Hepatocyte (in vitro differentiated cells): ENCODE data around the gene JAG1. TPM values are rescaled to one million over a fixed set of nuclear protein-coding genes. Genes with fewer than 3 reads are reported as not detected.

Source experiments
- DNase-seq: peaks from one replicate; pipeline ENCODE4 v3.0.0-alpha.2; 2016; ENCODE audit warnings: low spot score
- H2AFZ ChIP-seq: fragments of 200-600 bp; sonication (generic); 2 replicates; pipeline ENCODE4 v1.6.0; 2016; ENCODE audit warnings: antibody characterized with exemption, mild to moderate bottlenecking
- H3K27ac ChIP-seq: fragments of 200-600 bp; sonication (generic); 2 replicates; pipeline ENCODE4 v1.5.1; 2016; ENCODE audit warnings: mild to moderate bottlenecking
- H3K27me3 ChIP-seq: fragments of 200-600 bp; sonication (generic); 2 replicates; pipeline ENCODE4 v1.6.1; 2016
- H3K36me3 ChIP-seq: fragments of 200-600 bp; sonication (generic); replicated peaks from 2 replicates; pipeline ENCODE4 v1.5.1; 2016; ENCODE audit warnings: low read depth; ENCODE audit not compliant: insufficient read depth
- H3K4me1 ChIP-seq: fragments of 200-600 bp; sonication (generic); 2 replicates; pipeline ENCODE4 v1.5.1; 2016; ENCODE audit warnings: mild to moderate bottlenecking, moderate library complexity; ENCODE audit not compliant: insufficient read depth
- H3K4me2 ChIP-seq: fragments of 200-600 bp; sonication (generic); 2 replicates; pipeline ENCODE4 v1.6.0; 2016
- H3K4me3 ChIP-seq: fragments of 200-600 bp; sonication (generic); 2 replicates; pipeline ENCODE4 v1.5.1; 2016; ENCODE audit warnings: mild to moderate bottlenecking
- H3K79me2 ChIP-seq: fragments of 200-600 bp; sonication (generic); 2 replicates; pipeline ENCODE4 v1.6.0; 2017; ENCODE audit warnings: mild to moderate bottlenecking
- H3K9me2 ChIP-seq: fragments of 200-600 bp; sonication (generic); replicated peaks from 2 replicates; pipeline ENCODE4 v1.6.0; 2017; ENCODE audit warnings: mild to moderate bottlenecking; ENCODE audit not compliant: insufficient read depth
- H3K9me3 ChIP-seq: fragments of 200-600 bp; sonication (generic); 2 replicates; pipeline ENCODE4 v1.5.1; 2016; ENCODE audit warnings: low read depth, mild to moderate bottlenecking
- H4K20me1 ChIP-seq: fragments of 200-600 bp; sonication (generic); 2 replicates; pipeline ENCODE4 v1.6.0; 2016; ENCODE audit warnings: mild to moderate bottlenecking; ENCODE audit not compliant: insufficient read depth, poor library complexity, severe bottlenecking
- CTCF ChIP-seq: fragments of 200-600 bp; sonication (generic); IDR thresholded peaks from 2 replicates; pipeline ENCODE4 v1.5.1; 2016; ENCODE audit warnings: antibody characterized with exemption, mild to moderate bottlenecking; ENCODE audit not compliant: poor library complexity
- EZH2 ChIP-seq: fragments of 200-600 bp; sonication (generic); IDR thresholded peaks from 2 replicates; pipeline ENCODE4 v1.6.1; 2016; ENCODE audit warnings: antibody characterized with exemption, mild to moderate bottlenecking, borderline replicate concordance
- EZH2phosphoT487 ChIP-seq: fragments of 200-600 bp; sonication (generic); IDR thresholded peaks from one replicate; pipeline ENCODE4 v1.6.1; 2018; ENCODE audit warnings: antibody characterized with exemption, mild to moderate bottlenecking, low read depth, moderate library complexity; ENCODE audit not compliant: unreplicated experiment, severe bottlenecking
- WGBS: methylation state at CpG from one replicate; pipeline ENCODE4 v1.1.6; 2016; ENCODE audit warnings: low lambda C conversion rate; ENCODE audit errors: missing lambda C conversion rate; 5-methylcytosine and 5-hydroxymethylcytosine counted together
- polyA plus RNA-seq: library from polyadenylated mRNA; unstranded; fragments of >200 nt; fragmentation: Nextera tagmentation; extraction: Ambion mirVana; gene quantifications from 2 replicates; pipeline ENCODE4 v1.2.1, GENCODE V29; 2016
- total RNA-seq: library from RNA; depleted of rRNA; stranded (reverse); fragments of >200 nt; gene quantifications from 2 replicates; pipeline ENCODE4 v1.2.3, GENCODE V29; 2014

The JAG1 gene
- total and polyA plus RNA-seq, 2 experiments from 2014 or later = 21.0 to 51.5 TPM

- no peaks in the 10 kb centered on the region for H3K9me3 ChIP-seq
- H3K4me3 ChIP-seq = no peak overlapping the region
- no peak overlapping the region for H3K4me2 ChIP-seq
- no peaks in the 10 kb centered on the region for H3K4me1 ChIP-seq
- no peak for DNase-seq
- H3K9me2 ChIP-seq = no peaks in the 10 kb centered on the region
- TF ChIP-seq EZH2 = no peak
- TF ChIP-seq EZH2phosphoT487 = no peak
- no peak for TF ChIP-seq CTCF
- H3K27ac ChIP-seq = no peak overlapping the region
- no peaks in the 10 kb centered on the region for H3K79me2 ChIP-seq
- no peak overlapping the region for H2AFZ ChIP-seq
- no peaks in the 10 kb centered on the region for H3K27me3 ChIP-seq
- 75% methylated on average over 9 of the region's 9 CpGs for WGBS
- H4K20me1 ChIP-seq = no peaks in the 10 kb centered on the region
- no peaks in the 10 kb centered on the region for H3K36me3 ChIP-seq
These were observed 43.7 kb downstream of the JAG1 start for GRCh38 chr20:10629946-10630650.

GRCh38 chr20:10626896-10627295, 46.9 kb downstream of the JAG1 start:
- Histone ChIP-seq H3K9me3 (no peaks in the 10 kb centered on the region), H3K27ac (no peak overlapping the region), H3K4me3 (no peak overlapping the region), H3K79me2 (no peaks in the 10 kb centered on the region), H2AFZ (no peak overlapping the region), H3K4me1 (peaks cover 7% of the 10 kb centered on the region), H3K9me2 (no peaks in the 10 kb centered on the region), H3K4me2 (no peak overlapping the region), H3K27me3 (no peaks in the 10 kb centered on the region), H4K20me1 (no peaks in the 10 kb centered on the region), H3K36me3 (no peaks in the 10 kb centered on the region)
- TF ChIP-seq EZH2phosphoT487 = no peak
- TF ChIP-seq EZH2 = no peak
- TF ChIP-seq CTCF = no peak
- DNase-seq = no peak
- 87% methylated on average over 3 of the region's 3 CpGs for WGBS

GRCh38 chr20:10625641-10626040, 48.2 kb downstream of the JAG1 start:
- no peaks in the 10 kb centered on the region for H3K27me3 ChIP-seq

More at GRCh38 chr20:10625641-10626040, 48.2 kb downstream of the JAG1 start:
- H3K4me2 ChIP-seq = no peak overlapping the region
- TF ChIP-seq CTCF (no peak), EZH2phosphoT487 (no peak), EZH2 (no peak)
- H3K79me2 ChIP-seq = no peaks in the 10 kb centered on the region
- H3K4me3 ChIP-seq = no peak overlapping the region
- no peak overlapping the region for H2AFZ ChIP-seq
- no peaks in the 10 kb centered on the region for H3K36me3 ChIP-seq
- H3K4me1 ChIP-seq = peaks cover 7% of the 10 kb centered on the region
- H3K27ac ChIP-seq = no peak overlapping the region
- no peak for DNase-seq
- H3K9me2 ChIP-seq = no peaks in the 10 kb centered on the region
- 80% methylated on average over 2 of the region's 2 CpGs for WGBS
- no peaks in the 10 kb centered on the region for H3K9me3 ChIP-seq
- no peaks in the 10 kb centered on the region for H4K20me1 ChIP-seq
